ENCODE results near the gene OTUD1. TPM values are rescaled to one million over a fixed set of nuclear protein-coding genes. Genes with fewer than 3 reads are reported as not detected.

OTUD1 gene
- total RNA-seq, 1 experiment from 2014 or later: 3.8 TPM

DNA sequence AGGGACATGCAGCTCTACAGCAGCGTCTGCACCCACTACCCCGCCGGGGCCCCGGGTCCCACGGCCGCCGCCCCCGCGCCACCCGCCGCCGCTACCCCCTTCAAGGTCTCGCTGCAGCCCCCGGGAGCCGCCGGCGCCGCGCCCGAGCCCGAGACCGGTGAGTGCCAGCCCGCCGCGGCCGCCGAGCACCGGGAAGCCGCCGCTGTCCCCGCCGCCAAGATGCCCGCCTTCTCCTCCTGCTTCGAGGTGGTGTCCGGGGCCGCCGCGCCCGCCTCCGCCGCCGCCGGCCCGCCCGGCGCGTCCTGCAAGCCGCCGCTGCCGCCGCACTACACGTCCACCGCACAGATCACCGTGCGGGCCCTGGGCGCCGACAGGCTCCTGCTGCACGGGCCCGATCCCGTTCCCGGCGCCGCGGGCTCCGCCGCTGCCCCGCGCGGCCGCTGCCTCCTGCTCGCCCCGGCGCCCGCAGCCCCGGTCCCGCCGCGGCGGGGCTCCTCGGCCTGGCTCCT is 631 bp downstream of the OTUD1 start:
- Histone ChIP-seq H3K9ac (ENCODE audit: extremely low read depth, insufficient read length, low read length) (no peak overlapping the region), H2BK120ac (ENCODE audit: low read depth, low read length, poor library complexity, severe bottlenecking) (no peak overlapping the region), H3K14ac (ENCODE audit: insufficient read depth, low read length) (no peak overlapping the region; the same call in 1 of the 2 replicates), H3K23me2 (ENCODE audit: insufficient read length, low read depth, low read length, poor library complexity, severe bottlenecking) (peaks cover 5% of the 10 kb centered on the region), H3K27ac (ENCODE audit: insufficient read length, low read depth, low read length) (no peak overlapping the region), H2BK12ac (ENCODE audit: insufficient read length, low read depth, low read length) (no peak overlapping the region), H4K20me1 (ENCODE audit: control insufficient read depth, insufficient read depth, insufficient read length) (no peaks in the 10 kb centered on the region), H3K79me1 (ENCODE audit: insufficient read depth, low read depth, low read length, poor library complexity, severe bottlenecking) (no peaks in the 10 kb centered on the region), H2BK5ac (ENCODE audit: insufficient read length, low read length) (no peak overlapping the region), H2BK20ac (ENCODE audit: low read depth, low read length, poor library complexity, severe bottlenecking) (no peak overlapping the region), H3K4me1 (ENCODE audit: insufficient read depth, low read length) (no peaks in the 10 kb centered on the region), H4K5ac (ENCODE audit: insufficient read length, low read depth, low read length) (no peak overlapping the region), H3T11ph (ENCODE audit: low read length) (no peak overlapping the region), H4K8ac (replicated peaks; ENCODE audit: insufficient read length, low read depth, low read length) (no peak overlapping the region), H2AFZ (ENCODE audit: low read length) (no peak overlapping the region), H3K4ac (ENCODE audit: low read depth, low read length) (no peak overlapping the region), H3K27me3 (ENCODE audit: insufficient read depth, low read length) (no peaks in the 10 kb centered on the region), H2BK15ac (ENCODE audit: low read depth, low read length) (no peak overlapping the region), H3K9me3 (ENCODE audit: control insufficient read depth, low read depth, low read length) (no peaks in the 10 kb centered on the region), H3K56ac (ENCODE audit: insufficient read length, low read depth, low read length) (no peak overlapping the region), H3K4me2 (ENCODE audit: insufficient read depth, insufficient read length, low read length) (no peak overlapping the region), H4K91ac (ENCODE audit: insufficient read length, low read depth, low read length) (no peak overlapping the region), H3K79me2 (ENCODE audit: insufficient read depth, low read length) (no peaks in the 10 kb centered on the region), H3K23ac (ENCODE audit: insufficient read length, low read depth, low read length) (no peak overlapping the region), H2AK5ac (ENCODE audit: insufficient read length, low read length) (no peak overlapping the region), H3K18ac (ENCODE audit: insufficient read length, low read depth, low read length) (no peak overlapping the region)
- Mint-ChIP-seq H3K9me3 (no peaks in the 10 kb centered on the region; a peak in 2 of 5 replicates), H3K36me3 (ENCODE audit: insufficient read depth in 1 of 3, low read depth in 3 of 3) (no peaks in the 10 kb centered on the region; a peak in 2 of 7 replicates), H3K4me1 (peaks cover 22 to 24% of the 10 kb centered on the region in 2 experiments), H3K27me3 (ENCODE audit: low read depth) (peaks cover 15% of the 10 kb centered on the region), H3K27ac (no peak overlapping the region), H3K4me3 (peak overlapping the region; percentile 54 to 68; a peak in 4 of 5 replicates)
- DNase-seq: peak; percentile 33
- no CpG with 5 or more reads among the region's 80 CpGs for WGBS (ENCODE audit: extremely low coverage, insufficient read length, low lambda C conversion rate)
- TF ChIP-seq, protein P1, sequence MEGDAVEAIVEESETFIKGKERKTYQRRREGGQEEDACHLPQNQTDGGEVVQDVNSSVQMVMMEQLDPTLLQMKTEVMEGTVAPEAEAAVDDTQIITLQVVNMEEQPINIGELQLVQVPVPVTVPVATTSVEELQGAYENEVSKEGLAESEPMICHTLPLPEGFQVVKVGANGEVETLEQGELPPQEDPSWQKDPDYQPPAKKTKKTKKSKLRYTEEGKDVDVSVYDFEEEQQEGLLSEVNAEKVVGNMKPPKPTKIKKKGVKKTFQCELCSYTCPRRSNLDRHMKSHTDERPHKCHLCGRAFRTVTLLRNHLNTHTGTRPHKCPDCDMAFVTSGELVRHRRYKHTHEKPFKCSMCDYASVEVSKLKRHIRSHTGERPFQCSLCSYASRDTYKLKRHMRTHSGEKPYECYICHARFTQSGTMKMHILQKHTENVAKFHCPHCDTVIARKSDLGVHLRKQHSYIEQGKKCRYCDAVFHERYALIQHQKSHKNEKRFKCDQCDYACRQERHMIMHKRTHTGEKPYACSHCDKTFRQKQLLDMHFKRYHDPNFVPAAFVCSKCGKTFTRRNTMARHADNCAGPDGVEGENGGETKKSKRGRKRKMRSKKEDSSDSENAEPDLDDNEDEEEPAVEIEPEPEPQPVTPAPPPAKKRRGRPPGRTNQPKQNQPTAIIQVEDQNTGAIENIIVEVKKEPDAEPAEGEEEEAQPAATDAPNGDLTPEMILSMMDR (conservative IDR thresholded peaks at IDR 0.05): no peak
